Sigmoid colon (tissue), 3 donors: ENCODE data around the gene CLTCL1.

Source experiments
- CTCF ChIP-seq, 4 experiments: fragments of 450-650 bp in 3 of 4; fragments of 200-600 bp in 1 of 4; IDR thresholded peaks; one replicate each; pipeline ENCODE4 v1.5.1; 2016 to 2019; ENCODE audit warnings: antibody characterized with exemption in 4 of 4, mild to moderate bottlenecking in 3 of 4, moderate library complexity in 2 of 4
- POLR2A ChIP-seq, 2 donors: fragments of 450-650 bp; IDR thresholded peaks; one replicate each; pipeline ENCODE4 v1.6.1; 2016; ENCODE audit warnings: antibody characterized with exemption in 2 of 2, mild to moderate bottlenecking in 2 of 2, moderate library complexity in 2 of 2

- TF ChIP-seq CTCF (IDR thresholded peaks at IDR 0.05): no peak
- no peak for TF ChIP-seq POLR2A (IDR thresholded peaks at IDR 0.05)
These were observed 38.4 kb downstream of the CLTCL1 start for GRCh38 chr22:19253143-19253542.
